NCI-H82 treated with DMSO at 0.1 percent for 48 hours (cell line): Measurements from ENCODE around the gene FAP.

Source experiments
- DNase-seq: peaks from one replicate; lab custom pipeline; 2025; ENCODE audit not compliant: unreplicated experiment; lab: John Stamatoyannopoulos, UW

The FAP gene

GRCh38 chr2:162242586-162243280, 512 bp downstream of the FAP start:
- DNase-seq, result no peak

GRCh38 chr2:162241571-162241970, 1.7 kb downstream of the FAP start:
- DNase-seq, result no peak

GRCh38 chr2:162234620-162235462, 8.4 kb downstream of the FAP start:
- no peak for DNase-seq

- DNase-seq, result no peak
Observed at GRCh38 chr2:162233197-162233596, 10.0 kb downstream of the FAP start.

- DNase-seq, result no peak
Observed at GRCh38 chr2:162232671-162233070, 10.6 kb downstream of the FAP start.

- DNase-seq, result no peak
Observed at GRCh38 chr2:162232027-162232426, 11.2 kb downstream of the FAP start.

- DNase-seq, result no peak
Observed at GRCh38 chr2:162230761-162231160, 12.5 kb downstream of the FAP start.

GRCh38 chr2:162226836-162227235, 16.4 kb downstream of the FAP start:
- DNase-seq, result no peak

GRCh38 chr2:162221064-162221463, 22.2 kb downstream of the FAP start:
- DNase-seq, result no peak

GRCh38 chr2:162220368-162220767, 22.9 kb downstream of the FAP start:
- no peak for DNase-seq

- no peak for DNase-seq
Observed at GRCh38 chr2:162219426-162219825, 23.8 kb downstream of the FAP start.

- DNase-seq, result no peak
Observed at GRCh38 chr2:162217598-162217997, 25.6 kb downstream of the FAP start.

GRCh38 chr2:162215162-162215561, 28.1 kb downstream of the FAP start:
- DNase-seq, result no peak

- no peak for DNase-seq
Observed at GRCh38 chr2:162212366-162212765, 30.9 kb downstream of the FAP start.

GRCh38 chr2:162211732-162212131, 31.5 kb downstream of the FAP start:
- no peak for DNase-seq

- no peak for DNase-seq
Observed at GRCh38 chr2:162210385-162210784, 32.9 kb downstream of the FAP start.

- no peak for DNase-seq
Observed at GRCh38 chr2:162202203-162202602, 41.0 kb downstream of the FAP start.

- no peak for DNase-seq
Observed at GRCh38 chr2:162200636-162201035, 42.6 kb downstream of the FAP start.

- DNase-seq, result no peak
Observed at GRCh38 chr2:162199913-162200312, 43.3 kb downstream of the FAP start.

- no peak for DNase-seq
Observed at GRCh38 chr2:162198239-162198638, 45.0 kb downstream of the FAP start.

- no peak for DNase-seq
Observed at GRCh38 chr2:162197069-162197825, 46.0 kb downstream of the FAP start.

GRCh38 chr2:162196638-162197037, 46.6 kb downstream of the FAP start:
- DNase-seq, result no peak
